Measurements from ENCODE around the gene PCDHB5. TPM values are rescaled to one million over a fixed set of nuclear protein-coding genes. Genes with fewer than 3 reads are reported as not detected.

Gene PCDHB5
- total RNA-seq, 1 experiment from 2014 or later, result 0.63 TPM

Other genes with a start within 250 kb of the PCDHB5 start
- not detected in 2 replicates for gene PCDHAC1, start 208.9 kb upstream of the PCDHB5 start, total RNA-seq (2014; rRNA removed)
- 0.06 and 0.23 TPM in 2 replicates for gene PCDHAC2, start 168.7 kb upstream of the PCDHB5 start, total RNA-seq (2014; rRNA removed)
- not detected in 2 replicates for gene PCDHB1, start 83.8 kb upstream of the PCDHB5 start, total RNA-seq (2014; rRNA removed)
- 10.7 and 13.4 TPM in 2 replicates for gene PCDHB2, start 40.6 kb upstream of the PCDHB5 start, total RNA-seq (2014; rRNA removed)
- gene PCDHB3, start 34.7 kb upstream of the PCDHB5 start, total RNA-seq (2014; rRNA removed), result 2.0 and 2.4 TPM in 2 replicates
- gene PCDHB4, start 13.4 kb upstream of the PCDHB5 start, total RNA-seq (2014; rRNA removed), result 1.8 and 1.9 TPM in 2 replicates
- 0.34 and 0.38 TPM in 2 replicates for gene PCDHB6, start 14.9 kb downstream of the PCDHB5 start, total RNA-seq (2014; rRNA removed)
- 2.0 and 3.4 TPM in 2 replicates for gene PCDHB7, start 37.4 kb downstream of the PCDHB5 start, total RNA-seq (2014; rRNA removed)
- 9.6 and 12.3 TPM in 2 replicates for gene PCDHB8, start 42.6 kb downstream of the PCDHB5 start, total RNA-seq (2014; rRNA removed)
- 10.4 and 12.2 TPM in 2 replicates for gene PCDHB16, start 47.2 kb downstream of the PCDHB5 start, total RNA-seq (2014; rRNA removed)
- gene PCDHB9, start 52.0 kb downstream of the PCDHB5 start, total RNA-seq (2014; rRNA removed), result 2.8 and 3.1 TPM in 2 replicates
- 2.4 and 2.8 TPM in 2 replicates for gene PCDHB10, start 57.1 kb downstream of the PCDHB5 start, total RNA-seq (2014; rRNA removed)
- gene PCDHB11, start 64.4 kb downstream of the PCDHB5 start, total RNA-seq (2014; rRNA removed), result 0.77 and 1.5 TPM in 2 replicates
- gene PCDHB12, start 73.5 kb downstream of the PCDHB5 start, total RNA-seq (2014; rRNA removed), result 3.1 and 3.6 TPM in 2 replicates
- gene PCDHB13, start 78.7 kb downstream of the PCDHB5 start, total RNA-seq (2014; rRNA removed), result 3.5 and 5.1 TPM in 2 replicates
- gene PCDHB14, start 88.1 kb downstream of the PCDHB5 start, total RNA-seq (2014; rRNA removed), result 4.3 and 4.9 TPM in 2 replicates
- gene PCDHB15, start 110.2 kb downstream of the PCDHB5 start, total RNA-seq (2014; rRNA removed), result 3.8 TPM in 2 replicates
- 0.17 TPM in 1 of 2 replicates, not detected in the other for gene SLC25A2, start 168.8 kb downstream of the PCDHB5 start, total RNA-seq (2014; rRNA removed)
- 65.1 and 67.6 TPM in 2 replicates for gene TAF7, start 185.6 kb downstream of the PCDHB5 start, total RNA-seq (2014; rRNA removed)
- gene PCDHGA1, start 195.3 kb downstream of the PCDHB5 start, total RNA-seq (2014; rRNA removed), result 5.3 and 7.1 TPM in 2 replicates
- gene PCDHGA2, start 203.6 kb downstream of the PCDHB5 start, total RNA-seq (2014; rRNA removed), result 0.90 and 1.1 TPM in 2 replicates
- gene PCDHGA3, start 208.6 kb downstream of the PCDHB5 start, total RNA-seq (2014; rRNA removed), result 0.57 TPM in 1 of 2 replicates, not detected in the other
- 6.8 and 8.1 TPM in 2 replicates for gene PCDHGB1, start 214.9 kb downstream of the PCDHB5 start, total RNA-seq (2014; rRNA removed)
- 3.9 and 4.4 TPM in 2 replicates for gene PCDHGA4, start 219.8 kb downstream of the PCDHB5 start, total RNA-seq (2014; rRNA removed)
- gene PCDHGB2, start 224.8 kb downstream of the PCDHB5 start, total RNA-seq (2014; rRNA removed), result 9.0 and 12.5 TPM in 2 replicates
- gene PCDHGA5, start 229.0 kb downstream of the PCDHB5 start, total RNA-seq (2014; rRNA removed), result 0.98 and 1.5 TPM in 2 replicates
- gene PCDHGB3, start 235.0 kb downstream of the PCDHB5 start, total RNA-seq (2014; rRNA removed), result 1.4 and 1.6 TPM in 2 replicates
- 0.77 and 0.98 TPM in 2 replicates for gene PCDHGA6, start 238.7 kb downstream of the PCDHB5 start, total RNA-seq (2014; rRNA removed)
- gene PCDHGA7, start 247.5 kb downstream of the PCDHB5 start, total RNA-seq (2014; rRNA removed), result 0.57 and 0.77 TPM in 2 replicates